GM21786 (cell line): ENCODE measurements around the gene H19.

Experiments used
- ATAC-seq: cut with Tn5 transposase; IDR thresholded peaks from one replicate; pipeline ENCODE4 v1.9.1; 2021; ENCODE audit not compliant: unreplicated experiment

Gene H19

GRCh38 chr11:1947592-1948237 lies 49.9 kb downstream of the H19 start:
- ATAC-seq: no peak

GRCh38 chr11:1946812-1947484 lies 50.7 kb downstream of the H19 start, which contains the start of gene MRPL23:
TSS of gene MRPL23 (plus strand) at chr11:1947332. CDS start at chr11:1947363, 31 bp downstream.
- no peak for ATAC-seq
